Measurements from ENCODE around the gene SLC2A4.
"Not testable (repeated sequence)": the region's sequence is repeated elsewhere in the genome, so short reads cannot be mapped to it uniquely, and the experiment has no call there.

Gene SLC2A4

GRCh38 chr17:7327056-7327455 lies 45.5 kb downstream of the SLC2A4 start:
- no peak for DNase-seq

- DNase-seq, result no peak
Observed at GRCh38 chr17:7327501-7327900, 46.0 kb downstream of the SLC2A4 start.

DNA sequence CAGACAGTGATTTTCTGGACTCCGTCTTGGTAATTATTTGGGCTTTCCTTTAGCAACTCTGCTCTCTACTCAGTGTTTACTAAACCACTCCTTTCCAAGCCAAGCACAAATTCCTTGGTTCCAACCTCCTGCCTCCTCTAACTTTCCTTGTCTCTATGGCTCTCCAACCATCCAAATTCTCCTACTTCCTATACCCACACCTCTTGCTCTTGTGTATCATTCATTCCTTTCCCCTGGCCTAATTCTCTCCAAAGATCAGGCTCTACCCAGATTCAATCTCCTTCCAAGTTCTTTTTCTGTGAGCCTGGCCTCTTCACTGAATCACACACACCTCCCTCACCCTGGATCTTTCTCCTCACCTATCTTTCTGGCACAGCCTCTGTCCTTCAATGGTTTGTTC lies 46.5 kb downstream of the SLC2A4 start:
- no peak for DNase-seq

DNA sequence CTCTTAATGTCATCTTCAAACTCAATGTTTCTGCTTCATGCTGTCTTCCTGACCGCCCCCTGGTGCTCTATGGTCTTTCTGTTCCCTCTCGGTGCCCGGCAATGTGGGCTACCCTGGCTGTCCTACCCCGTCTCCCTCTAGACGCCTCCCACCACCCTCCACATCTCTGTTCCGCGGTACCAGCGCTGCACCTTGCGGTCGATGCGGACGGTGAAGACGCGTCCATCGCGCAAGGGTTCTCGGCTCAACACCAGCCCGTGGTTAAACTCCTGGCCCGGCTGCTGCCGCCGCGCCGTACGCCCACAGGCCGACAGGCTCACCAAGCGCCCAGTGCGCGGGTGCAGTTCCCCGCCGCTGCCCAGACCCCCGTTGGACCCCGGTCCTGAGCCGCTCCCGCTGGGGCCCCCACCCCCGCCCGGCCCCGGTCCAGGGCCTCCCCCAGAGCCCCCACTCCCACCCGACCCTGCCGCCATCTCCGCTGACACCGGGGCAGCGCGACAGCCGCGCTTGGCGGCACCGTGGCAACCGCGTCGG lies 47.4 kb downstream of the SLC2A4 start, which contains the start of gene NEURL4:
Gene NEURL4, minus strand, starts transcription at position 496 of the 534 bp plus-strand sequence. Its CDS starts 23 bp downstream, at position 473.
- peak in 1 of 2 donors; percentile 7 for DNase-seq

- DNase-seq, result peak; percentile 98 to 100
Observed at GRCh38 chr17:7329374-7329996, 48.0 kb downstream of the SLC2A4 start.

GRCh38 chr17:7329997-7330637 lies 48.6 kb downstream of the SLC2A4 start:
- DNase-seq, result peak; percentile 26 to 71

DNA sequence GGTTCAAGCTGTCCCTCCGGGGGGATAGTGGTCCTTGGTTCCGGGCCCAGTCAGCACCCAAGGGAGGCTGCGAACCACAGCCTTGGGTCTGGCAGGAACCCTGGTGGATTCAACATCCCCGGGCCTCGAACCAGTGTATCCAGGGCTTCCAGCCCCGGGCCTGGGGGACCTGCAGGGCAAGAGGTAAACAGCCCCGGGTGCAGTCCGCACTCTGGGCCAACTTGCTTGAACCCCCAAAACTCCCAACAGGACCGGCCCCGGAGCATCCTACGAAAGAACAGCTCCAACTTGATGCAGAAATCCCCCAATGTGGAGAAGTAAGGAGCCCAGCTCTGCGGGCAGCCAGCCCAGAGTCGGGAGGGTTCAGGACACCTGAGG lies 49.1 kb downstream of the SLC2A4 start:
- no peak for DNase-seq

DNA sequence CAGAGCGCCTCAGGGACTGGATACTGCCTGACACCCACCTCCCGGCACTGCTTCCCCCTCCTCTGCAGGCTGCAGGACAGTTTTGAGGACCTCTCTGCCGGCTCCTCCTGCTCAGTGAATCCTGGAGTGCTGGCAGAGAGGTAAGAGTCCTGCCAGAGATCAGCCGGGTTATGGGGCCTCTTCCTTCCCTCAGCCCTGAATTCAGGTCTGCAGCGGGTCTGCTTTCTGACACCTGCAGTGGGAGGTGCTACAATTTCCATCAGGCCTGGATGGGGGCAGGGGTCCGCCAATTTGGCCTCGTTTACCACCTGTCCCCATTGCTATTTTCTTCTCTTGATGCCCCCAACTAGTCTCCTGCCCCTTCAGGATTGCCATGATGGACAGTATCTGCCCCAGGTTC lies 50.6 kb downstream of the SLC2A4 start:
- no peak for DNase-seq

GRCh38 chr17:7332600-7333069 lies 51.1 kb downstream of the SLC2A4 start:
- DNase-seq, result not testable (repeated sequence)

- DNase-seq, result no peak
Observed at GRCh38 chr17:7334938-7335538, 53.5 kb downstream of the SLC2A4 start.

GRCh38 chr17:7335765-7336164 lies 54.2 kb downstream of the SLC2A4 start:
- not testable (repeated sequence) for DNase-seq

DNA sequence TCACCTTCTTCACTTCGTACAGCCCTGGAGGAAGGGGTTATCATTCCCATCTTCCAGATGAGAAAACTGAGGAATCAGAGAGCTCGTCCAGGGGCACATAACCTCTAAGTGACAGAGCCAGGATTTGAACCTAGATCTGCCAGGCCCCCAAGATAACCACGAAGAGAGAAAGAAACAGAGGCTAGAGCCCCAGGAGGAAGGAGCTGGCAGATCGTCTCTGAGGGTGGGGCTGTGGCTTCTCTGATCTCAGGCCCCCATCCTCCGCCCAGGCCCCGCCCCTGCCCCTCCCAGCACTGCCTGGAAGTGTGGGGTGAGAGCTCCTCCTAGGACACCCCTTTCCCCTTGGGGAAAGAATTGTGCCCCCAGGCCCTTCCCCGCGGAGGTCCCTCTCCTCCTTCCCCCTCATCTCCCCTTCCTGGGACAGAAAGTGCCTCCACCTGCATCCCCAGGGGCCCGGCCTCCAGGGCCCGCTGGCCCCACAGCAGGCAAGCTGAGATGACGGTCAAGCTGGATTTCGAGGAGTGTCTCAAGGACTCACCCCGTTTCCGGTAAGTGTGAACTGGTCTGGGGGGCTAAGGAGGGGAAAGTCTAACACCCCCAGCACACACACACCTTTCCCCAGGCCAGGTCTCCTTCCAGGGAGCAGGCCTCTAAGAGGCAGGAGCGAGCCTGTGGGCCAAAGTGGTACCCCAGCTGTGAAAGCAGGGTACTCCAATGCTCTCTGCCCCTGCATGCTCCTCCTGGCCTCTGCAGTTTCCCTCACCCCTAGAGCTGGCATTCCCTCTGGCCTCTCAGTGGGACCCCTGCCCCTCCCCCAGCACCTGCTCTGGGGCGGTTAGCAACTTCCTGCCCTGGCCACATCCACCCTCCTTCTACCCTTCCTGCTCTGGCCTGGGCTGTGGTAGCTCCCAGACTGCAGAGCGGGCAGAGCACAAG lies 55.0 kb downstream of the SLC2A4 start, which contains the start of gene ACAP1:
Gene ACAP1, plus strand, starts transcription at position 290 of the 936 bp plus-strand sequence. Its CDS starts 206 bp downstream, at position 496.
- peak; percentile 27 to 31 for DNase-seq

DNA sequence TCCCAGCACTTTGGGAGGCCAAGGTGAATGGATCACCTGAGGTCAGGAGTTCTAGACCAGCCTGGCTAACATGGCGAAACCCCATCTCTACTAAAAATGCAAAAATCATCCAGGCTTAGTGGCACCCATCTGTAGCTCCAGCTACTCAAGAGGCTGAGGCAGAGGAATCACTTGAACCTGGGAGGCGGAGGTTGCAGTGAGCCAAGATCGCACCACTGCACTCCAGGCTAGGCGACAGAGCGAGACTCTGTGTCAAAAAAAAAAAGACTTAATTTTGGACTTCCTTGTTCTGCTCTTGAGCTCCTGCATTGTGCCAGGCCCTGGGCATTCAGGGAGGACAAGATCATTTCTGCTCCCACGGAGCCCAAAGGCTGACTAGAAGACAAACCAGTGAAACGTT lies 56.1 kb downstream of the SLC2A4 start:
- DNase-seq, result not testable (repeated sequence)
